Suprapubic skin (tissue), 4 donors: ENCODE data around the gene MTSS2. TPM values are rescaled to one million over a fixed set of nuclear protein-coding genes. Genes with fewer than 3 reads are reported as not detected.

Experiments used
- DNase-seq, 2 donors: peaks; one replicate each; pipeline ENCODE4 v3.0.0-alpha.2; 2019; ENCODE audit warnings: low spot score in 2 of 2
- H3K27ac ChIP-seq: fragments of 200-600 bp; sonication (generic); one replicate; pipeline ENCODE4 v1.5.1; 2019
- H3K27me3 ChIP-seq: fragments of 200-600 bp; sonication (generic); one replicate; pipeline ENCODE4 v1.5.1; 2019
- H3K36me3 ChIP-seq: fragments of 200-600 bp; sonication (generic); one replicate; pipeline ENCODE4 v1.5.1; 2019
- H3K4me1 ChIP-seq: fragments of 200-600 bp; sonication (generic); one replicate; pipeline ENCODE4 v1.5.1; 2019
- H3K4me3 ChIP-seq: fragments of 200-600 bp; sonication (generic); one replicate; pipeline ENCODE4 v1.5.1; 2019; ENCODE audit warnings: mild to moderate bottlenecking
- H3K9me3 ChIP-seq: fragments of 200-600 bp; sonication (generic); one replicate; pipeline ENCODE4 v1.5.1; 2019
- EP300 ChIP-seq: sonication (generic); formaldehyde crosslinking; IDR thresholded peaks from one replicate; pipeline ENCODE4 v1.6.1; 2017; ENCODE audit warnings: antibody characterized with exemption
- POLR2A ChIP-seq, 2 donors: fragments of 450-650 bp; IDR thresholded peaks; one replicate each; pipeline ENCODE4 v1.6.1; 2017; ENCODE audit warnings: antibody characterized with exemption in 2 of 2, mild to moderate bottlenecking in 2 of 2, moderate library complexity in 2 of 2
- POLR2AphosphoS5 ChIP-seq, 3 donors: sonication (generic); formaldehyde crosslinking; IDR thresholded peaks; one replicate each; pipeline ENCODE4 v1.6.1; 2017; ENCODE audit warnings: antibody characterized with exemption in 3 of 3
- WGBS: methylation state at CpG from one replicate; pipeline ENCODE4 v1.1.5; 2018; 5-methylcytosine and 5-hydroxymethylcytosine counted together
- total RNA-seq, 4 donors: library from RNA; depleted of rRNA; stranded (reverse); fragments of >200 nt; gene quantifications; one replicate each; pipeline ENCODE4 v1.1.0, GENCODE V29; 2016
- TF ChIP-seq, protein P1 (sequence below), 2 donors: fragments of 200-600 bp in 1 of 2; fragments of 450-650 bp in 1 of 2; sonication (generic) in 1 of 2; IDR thresholded peaks; one replicate each; pipeline ENCODE4 v1.5.1; 2016 to 2019; ENCODE audit warnings: antibody characterized with exemption in 2 of 2, mild to moderate bottlenecking in 1 of 2, moderate library complexity in 1 of 2

The MTSS2 gene, protein sequence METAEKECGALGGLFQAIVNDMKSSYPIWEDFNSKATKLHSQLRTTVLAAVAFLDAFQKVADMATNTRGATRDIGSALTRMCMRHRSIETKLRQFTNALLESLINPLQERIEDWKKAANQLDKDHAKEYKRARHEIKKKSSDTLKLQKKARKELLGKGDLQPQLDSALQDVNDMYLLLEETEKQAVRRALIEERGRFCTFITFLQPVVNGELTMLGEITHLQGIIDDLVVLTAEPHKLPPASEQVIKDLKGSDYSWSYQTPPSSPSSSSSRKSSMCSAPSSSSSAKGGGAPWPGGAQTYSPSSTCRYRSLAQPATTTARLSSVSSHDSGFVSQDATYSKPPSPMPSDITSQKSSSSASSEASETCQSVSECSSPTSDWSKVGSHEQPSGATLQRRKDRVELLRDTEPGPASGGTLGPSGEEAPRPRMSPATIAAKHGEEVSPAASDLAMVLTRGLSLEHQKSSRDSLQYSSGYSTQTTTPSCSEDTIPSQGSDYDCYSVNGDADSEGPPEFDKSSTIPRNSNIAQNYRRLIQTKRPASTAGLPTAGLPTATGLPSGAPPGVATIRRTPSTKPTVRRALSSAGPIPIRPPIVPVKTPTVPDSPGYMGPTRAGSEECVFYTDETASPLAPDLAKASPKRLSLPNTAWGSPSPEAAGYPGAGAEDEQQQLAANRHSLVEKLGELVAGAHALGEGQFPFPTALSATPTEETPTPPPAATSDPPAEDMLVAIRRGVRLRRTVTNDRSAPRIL
- 10 to 100 TPM; 30.1 to 58.7 (median 42.6) TPM for total RNA-seq

GRCh38 chr16:70685938-70686375 is at the start of gene MTSS2:
MTSS2 (minus strand) TSS chr16:70686053; CDS start chr16:70685791, 262 bp downstream.
- Histone ChIP-seq H3K9me3 (no peaks in the 10 kb centered on the region), H3K36me3 (no peaks in the 10 kb centered on the region), H3K27me3 (no peaks in the 10 kb centered on the region), H3K4me1 (peaks cover 94% of the 10 kb centered on the region), H3K4me3 (peak within 1 kb of the TSS; percentile 85), H3K27ac (peak within 1 kb of the TSS; percentile 91)
- peak in 1 of 2 donors; percentile 11 for TF ChIP-seq POLR2A (IDR thresholded peaks at IDR 0.05)
- TF ChIP-seq, protein P1, sequence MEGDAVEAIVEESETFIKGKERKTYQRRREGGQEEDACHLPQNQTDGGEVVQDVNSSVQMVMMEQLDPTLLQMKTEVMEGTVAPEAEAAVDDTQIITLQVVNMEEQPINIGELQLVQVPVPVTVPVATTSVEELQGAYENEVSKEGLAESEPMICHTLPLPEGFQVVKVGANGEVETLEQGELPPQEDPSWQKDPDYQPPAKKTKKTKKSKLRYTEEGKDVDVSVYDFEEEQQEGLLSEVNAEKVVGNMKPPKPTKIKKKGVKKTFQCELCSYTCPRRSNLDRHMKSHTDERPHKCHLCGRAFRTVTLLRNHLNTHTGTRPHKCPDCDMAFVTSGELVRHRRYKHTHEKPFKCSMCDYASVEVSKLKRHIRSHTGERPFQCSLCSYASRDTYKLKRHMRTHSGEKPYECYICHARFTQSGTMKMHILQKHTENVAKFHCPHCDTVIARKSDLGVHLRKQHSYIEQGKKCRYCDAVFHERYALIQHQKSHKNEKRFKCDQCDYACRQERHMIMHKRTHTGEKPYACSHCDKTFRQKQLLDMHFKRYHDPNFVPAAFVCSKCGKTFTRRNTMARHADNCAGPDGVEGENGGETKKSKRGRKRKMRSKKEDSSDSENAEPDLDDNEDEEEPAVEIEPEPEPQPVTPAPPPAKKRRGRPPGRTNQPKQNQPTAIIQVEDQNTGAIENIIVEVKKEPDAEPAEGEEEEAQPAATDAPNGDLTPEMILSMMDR (IDR thresholded peaks at IDR 0.05) = peak in 1 of 2 donors; percentile 1
- TF ChIP-seq POLR2AphosphoS5 (IDR thresholded peaks at IDR 0.05) = no peak
- DNase-seq = peak in 1 of 2 donors; percentile 93
- WGBS = 0% methylated on average over 1 of the region's 72 CpGs

GRCh38 chr16:70735141-70735979 is 49.5 kb upstream of the MTSS2 start:
- Histone ChIP-seq H3K4me3 (no peak overlapping the region), H3K36me3 (peaks cover 7% of the 10 kb centered on the region), H3K9me3 (no peaks in the 10 kb centered on the region), H3K27me3 (no peaks in the 10 kb centered on the region), H3K4me1 (peaks cover 43% of the 10 kb centered on the region), H3K27ac (peak overlapping the region; percentile 86)
- no peak for TF ChIP-seq POLR2A (IDR thresholded peaks at IDR 0.05)
- TF ChIP-seq, protein P1 (IDR thresholded peaks at IDR 0.05) = no peak
- TF ChIP-seq EP300 = no peak
- no peak for TF ChIP-seq POLR2AphosphoS5 (IDR thresholded peaks at IDR 0.05)
- DNase-seq = no peak
- WGBS = 80% methylated on average over 13 of the region's 13 CpGs

DNA sequence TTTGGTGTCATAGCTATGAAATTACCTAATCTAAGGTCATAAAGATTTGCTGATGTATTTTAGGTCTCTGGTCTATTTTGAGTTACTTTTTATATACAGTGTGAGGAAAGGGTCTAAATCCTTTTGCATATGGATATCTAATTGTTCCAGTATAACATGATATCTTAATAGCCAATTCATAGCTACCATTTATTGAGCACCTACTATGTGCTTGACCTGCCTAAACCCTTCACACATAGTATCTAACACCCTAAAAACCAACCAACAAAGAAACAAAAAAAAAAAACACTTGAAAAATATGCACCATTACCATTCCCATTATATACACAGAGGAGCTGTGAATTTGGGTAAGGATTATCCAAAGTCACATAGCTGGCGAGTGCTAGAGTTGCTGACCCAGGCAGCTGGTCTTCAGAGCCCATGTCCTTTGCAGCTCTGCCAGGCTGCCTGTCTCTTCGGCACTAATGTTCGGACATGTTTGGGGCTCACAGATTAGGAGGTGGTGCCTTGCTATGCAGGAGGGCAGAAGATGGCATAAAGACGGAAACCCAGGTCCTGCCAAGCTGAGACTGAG is 48.8 kb upstream of the MTSS2 start:
- WGBS = 79% methylated on average over 4 of the region's 4 CpGs
- no peak overlapping the region for H3K27ac ChIP-seq
- no peaks in the 10 kb centered on the region for H3K27me3 ChIP-seq
- H3K9me3 ChIP-seq = no peaks in the 10 kb centered on the region
- peaks cover 7% of the 10 kb centered on the region for H3K36me3 ChIP-seq
- TF ChIP-seq POLR2AphosphoS5 (IDR thresholded peaks at IDR 0.05) = no peak
- TF ChIP-seq EP300 = no peak
- TF ChIP-seq, protein P1 (IDR thresholded peaks at IDR 0.05) = no peak
- TF ChIP-seq POLR2A (IDR thresholded peaks at IDR 0.05) = no peak
- H3K4me3 ChIP-seq = no peak overlapping the region
- H3K4me1 ChIP-seq = peaks cover 38% of the 10 kb centered on the region
- DNase-seq = no peak

DNA sequence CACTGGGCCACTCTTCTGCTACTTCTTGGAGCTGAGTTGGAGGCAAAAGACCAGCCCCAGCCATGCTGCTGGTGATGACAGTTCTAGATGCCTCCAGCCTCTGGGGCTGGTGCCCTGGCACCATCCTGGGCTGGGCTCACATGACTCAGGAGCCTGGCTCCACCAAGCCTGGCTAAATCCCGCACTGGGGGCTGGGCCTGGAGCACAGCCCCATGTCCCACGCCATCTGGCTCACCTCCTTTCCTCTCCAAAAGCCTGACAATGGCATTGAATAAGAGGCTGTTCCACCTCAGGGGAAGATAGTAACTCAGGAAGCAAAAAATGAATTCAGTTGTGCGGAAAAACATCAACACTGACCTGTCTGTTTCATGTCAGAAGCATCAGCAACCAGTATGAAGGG is 45.1 kb upstream of the MTSS2 start:
- no peak for TF ChIP-seq POLR2A (IDR thresholded peaks at IDR 0.05)
- TF ChIP-seq, protein P1 (IDR thresholded peaks at IDR 0.05) = no peak
- TF ChIP-seq POLR2AphosphoS5 (IDR thresholded peaks at IDR 0.05) = no peak
- TF ChIP-seq EP300 = no peak
- Histone ChIP-seq H3K36me3 (peaks cover 12% of the 10 kb centered on the region), H3K27me3 (no peaks in the 10 kb centered on the region), H3K4me3 (no peak overlapping the region), H3K27ac (no peak overlapping the region), H3K4me1 (peaks cover 17% of the 10 kb centered on the region), H3K9me3 (no peaks in the 10 kb centered on the region)
- no peak for DNase-seq
- 78% methylated on average over 2 of the region's 3 CpGs for WGBS
